Panc1 (cell line): ENCODE data around the gene TNRC6A. TPM values are rescaled to one million over a fixed set of nuclear protein-coding genes. Genes with fewer than 3 reads are reported as not detected.

Experiments used
- ATAC-seq: fragments of 200-7000 bp; cut with Tn5 transposase; 2 replicates; pipeline ENCODE4 v1.9.1; 2020; ENCODE audit warnings: mild to moderate bottlenecking, moderate library complexity
- BruUV-seq: library from RNA; stranded (reverse); fragments of 400-500 nt; replicated peaks from 2 replicates; lab custom pipeline; 2021; lab: Mats Ljungman, UMichigan
- CTCF ChIA-PET: fragments of 300-600 bp; sonication (Branson Sonifier 250); formaldehyde crosslinking; loops from one replicate; lab custom pipeline; 2022; ENCODE audit warnings: antibody characterized with exemption; lab: Charles Lee
- POLR2A ChIA-PET: fragments of 300-600 bp; sonication (Branson Sonifier 250); formaldehyde crosslinking; loops from one replicate; lab custom pipeline; 2022; ENCODE audit warnings: antibody characterized with exemption; lab: Charles Lee
- DNase-seq: peaks from one replicate; pipeline ENCODE4 v3.0.0-alpha.2; 2010; ENCODE audit warnings: low read depth, low spot score
- H3K27ac ChIP-seq: 2 replicates; pipeline ENCODE4 v1.5.1; 2011; ENCODE audit warnings: mild to moderate bottlenecking, low read length, inconsistent platforms
- H3K27me3 ChIP-seq: fragments of 200-500 bp; sonication (Bioruptor generic); 2 replicates; pipeline ENCODE4 v1.6.0; 2014; ENCODE audit warnings: low read length, inconsistent platforms; ENCODE audit not compliant: control insufficient read depth, insufficient read depth
- H3K36me3 ChIP-seq: fragments of 200-500 bp; sonication (Bioruptor generic); 2 replicates; pipeline ENCODE4 v1.5.1; 2014; ENCODE audit warnings: inconsistent platforms, mild to moderate bottlenecking, low read length, moderate library complexity; ENCODE audit not compliant: control insufficient read depth, insufficient read depth
- H3K4me1 ChIP-seq: 2 replicates; pipeline ENCODE4 v1.5.1; 2011; ENCODE audit warnings: inconsistent platforms, mild to moderate bottlenecking, low read length, moderate library complexity; ENCODE audit not compliant: control insufficient read depth, insufficient read depth
- H3K4me3 ChIP-seq, 2 experiments: 2 replicates each; pipeline ENCODE4 v1.5.1; 2011 to 2012; ENCODE audit warnings: low read depth in 2 of 2, low read length in 2 of 2, mild to moderate bottlenecking in 2 of 2, inconsistent platforms in 1 of 2, moderate library complexity in 1 of 2
- H3K9me3 ChIP-seq: fragments of 200-500 bp; sonication (Bioruptor generic); 2 replicates; pipeline ENCODE4 v1.5.1; 2014; ENCODE audit warnings: low read depth, mild to moderate bottlenecking, inconsistent platforms, low read length, moderate library complexity; ENCODE audit not compliant: control insufficient read depth, insufficient read depth
- CTCF ChIP-seq: fragments of 450-650 bp; IDR thresholded peaks from 2 replicates; pipeline ENCODE4 v1.5.1; 2017; ENCODE audit warnings: mild to moderate bottlenecking
- POLR2AphosphoS5 ChIP-seq: IDR thresholded peaks from 2 replicates; pipeline ENCODE4 v1.6.1; 2012; ENCODE audit warnings: mild to moderate bottlenecking, low read depth, low read length, moderate library complexity
- REST ChIP-seq, 2 experiments: IDR thresholded peaks; 2 replicates each; pipeline ENCODE4 v1.6.1; 2011 to 2012; ENCODE audit warnings: low read depth in 2 of 2, control low read depth in 1 of 2, low read length in 1 of 2, mild to moderate bottlenecking in 1 of 2, moderate library complexity in 1 of 2; ENCODE audit not compliant: insufficient read depth in 1 of 2
- SIN3A ChIP-seq: IDR thresholded peaks from 2 replicates; pipeline ENCODE4 v1.6.1; 2012; ENCODE audit warnings: low read depth, mild to moderate bottlenecking, low read length, moderate library complexity, borderline replicate concordance; ENCODE audit not compliant: insufficient read depth
- TCF7L2 ChIP-seq: IDR thresholded peaks from 2 replicates; pipeline ENCODE4 v1.6.1; 2011; ENCODE audit warnings: mild to moderate bottlenecking, low read depth, low read length, inconsistent platforms
- in situ Hi-C: cut with HindIII; loops from 2 replicates; pipeline ENCODE4 v1.10.0; 2016; ENCODE audit warnings: low sequenced_read_pairs, low pct_unique_long_range_greater_than_20kb
- intact Hi-C: fragments of 100-400 bp; cut with micrococcal nuclease; formaldehyde crosslinking; loops from one replicate; pipeline ENCODE4 v1.10.0; 2022; ENCODE audit not compliant: unreplicated experiment
- total RNA-seq: library from RNA; stranded (reverse); gene quantifications from one replicate; pipeline ENCODE4 v1.2.1, GENCODE V29; 2021; ENCODE audit not compliant: unreplicated experiment

Gene TNRC6A
- total RNA-seq, 1 experiment from 2014 or later = 53.6 TPM

GRCh38 chr16:24683250-24683649 lies 46.2 kb upstream of the TNRC6A start:
- TF ChIP-seq POLR2AphosphoS5 = no peak
- TF ChIP-seq REST (IDR thresholded peaks at IDR 0.05; ENCODE audit: insufficient read depth in 1 of 2, low read depth in 2 of 2, low read length in 1 of 2) = no peak
- TF ChIP-seq SIN3A = no peak
- no peak for TF ChIP-seq TCF7L2
- no peak for TF ChIP-seq CTCF
- DNase-seq = no peak
- ChIA-PET CTCF (no interaction called here), POLR2A (no interaction called here)
- intact Hi-C loops = no loop called here
- H3K36me3 ChIP-seq = no peaks in the 10 kb centered on the region
- BruUV-seq = no TSS peak
- no peaks in the 10 kb centered on the region for H3K27me3 ChIP-seq
- in situ Hi-C loops = no loop called here
- no peaks in the 10 kb centered on the region for H3K9me3 ChIP-seq
- no peak for ATAC-seq
- H3K4me1 ChIP-seq = peaks cover 14% of the 10 kb centered on the region
- no peak overlapping the region for H3K4me3 ChIP-seq
- H3K27ac ChIP-seq = no peak overlapping the region

- CTCF ChIA-PET = interaction anchor here (0.6 kb wide), 1 partner anchor 95 kb away, joined by 6 read pairs; no protein-coding TSS in a partner anchor
- DNase-seq = no peak
- TF ChIP-seq POLR2AphosphoS5 (no peak), SIN3A (no peak), CTCF (no peak), TCF7L2 (no peak), REST (IDR thresholded peaks at IDR 0.05; ENCODE audit: insufficient read depth in 1 of 2, low read depth in 2 of 2, low read length in 1 of 2) (no peak)
- H3K4me1 ChIP-seq = peaks cover 14% of the 10 kb centered on the region
- H3K27me3 ChIP-seq = no peaks in the 10 kb centered on the region
- POLR2A ChIA-PET = no interaction called here
- H3K4me3 ChIP-seq = no peak overlapping the region
- BruUV-seq = no TSS peak
- in situ Hi-C loops = no loop called here
- no peak overlapping the region for H3K27ac ChIP-seq
- H3K36me3 ChIP-seq = no peaks in the 10 kb centered on the region
- no peak for ATAC-seq
- H3K9me3 ChIP-seq = no peaks in the 10 kb centered on the region
- intact Hi-C loops = no loop called here
Measured at GRCh38 chr16:24683847-24684493, 45.5 kb upstream of the TNRC6A start.
